PC-9 (cell line): ENCODE measurements around the gene ADGRL3.

ENCODE experiments used
- EZH2 ChIP-seq: fragments of 200-600 bp; sonication (generic); IDR thresholded peaks from 2 replicates; pipeline ENCODE4 v1.8.0; 2017; ENCODE audit warnings: antibody characterized with exemption, low read depth
- TF ChIP-seq, protein P1 (sequence below): fragments of 200-600 bp; sonication (generic); conservative IDR thresholded peaks from 2 replicates; pipeline ENCODE4 v1.6.1; 2017; ENCODE audit warnings: mixed run types, antibody characterized with exemption, mild to moderate bottlenecking, moderate library complexity

- TF ChIP-seq, protein P1, sequence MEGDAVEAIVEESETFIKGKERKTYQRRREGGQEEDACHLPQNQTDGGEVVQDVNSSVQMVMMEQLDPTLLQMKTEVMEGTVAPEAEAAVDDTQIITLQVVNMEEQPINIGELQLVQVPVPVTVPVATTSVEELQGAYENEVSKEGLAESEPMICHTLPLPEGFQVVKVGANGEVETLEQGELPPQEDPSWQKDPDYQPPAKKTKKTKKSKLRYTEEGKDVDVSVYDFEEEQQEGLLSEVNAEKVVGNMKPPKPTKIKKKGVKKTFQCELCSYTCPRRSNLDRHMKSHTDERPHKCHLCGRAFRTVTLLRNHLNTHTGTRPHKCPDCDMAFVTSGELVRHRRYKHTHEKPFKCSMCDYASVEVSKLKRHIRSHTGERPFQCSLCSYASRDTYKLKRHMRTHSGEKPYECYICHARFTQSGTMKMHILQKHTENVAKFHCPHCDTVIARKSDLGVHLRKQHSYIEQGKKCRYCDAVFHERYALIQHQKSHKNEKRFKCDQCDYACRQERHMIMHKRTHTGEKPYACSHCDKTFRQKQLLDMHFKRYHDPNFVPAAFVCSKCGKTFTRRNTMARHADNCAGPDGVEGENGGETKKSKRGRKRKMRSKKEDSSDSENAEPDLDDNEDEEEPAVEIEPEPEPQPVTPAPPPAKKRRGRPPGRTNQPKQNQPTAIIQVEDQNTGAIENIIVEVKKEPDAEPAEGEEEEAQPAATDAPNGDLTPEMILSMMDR: no peak
- TF ChIP-seq EZH2: no peak
Measured at GRCh38 chr4:61753739-61754138, 553.6 kb downstream of the ADGRL3 start.
